ENCODE results near the gene JAM3. TPM values are rescaled to one million over a fixed set of nuclear protein-coding genes. Genes with fewer than 3 reads are reported as not detected.

The JAM3 gene
- total RNA-seq, 4 donors from 2014 or later: 84.2 to 122 (median 96.5) TPM

- Histone ChIP-seq H3K27ac (replicated peaks in 1 of 4) (no peak overlapping the region), H3K4me3 (no peak overlapping the region), H3K27me3 (no peaks in the 10 kb centered on the region), H3K36me3 (no peaks in the 10 kb centered on the region), H3K4me1 (peaks cover 8 to 11% (median 10%) of the 10 kb centered on the region in 4 donors), H3K9me3 (no peaks in the 10 kb centered on the region)
- TF ChIP-seq, protein P1, sequence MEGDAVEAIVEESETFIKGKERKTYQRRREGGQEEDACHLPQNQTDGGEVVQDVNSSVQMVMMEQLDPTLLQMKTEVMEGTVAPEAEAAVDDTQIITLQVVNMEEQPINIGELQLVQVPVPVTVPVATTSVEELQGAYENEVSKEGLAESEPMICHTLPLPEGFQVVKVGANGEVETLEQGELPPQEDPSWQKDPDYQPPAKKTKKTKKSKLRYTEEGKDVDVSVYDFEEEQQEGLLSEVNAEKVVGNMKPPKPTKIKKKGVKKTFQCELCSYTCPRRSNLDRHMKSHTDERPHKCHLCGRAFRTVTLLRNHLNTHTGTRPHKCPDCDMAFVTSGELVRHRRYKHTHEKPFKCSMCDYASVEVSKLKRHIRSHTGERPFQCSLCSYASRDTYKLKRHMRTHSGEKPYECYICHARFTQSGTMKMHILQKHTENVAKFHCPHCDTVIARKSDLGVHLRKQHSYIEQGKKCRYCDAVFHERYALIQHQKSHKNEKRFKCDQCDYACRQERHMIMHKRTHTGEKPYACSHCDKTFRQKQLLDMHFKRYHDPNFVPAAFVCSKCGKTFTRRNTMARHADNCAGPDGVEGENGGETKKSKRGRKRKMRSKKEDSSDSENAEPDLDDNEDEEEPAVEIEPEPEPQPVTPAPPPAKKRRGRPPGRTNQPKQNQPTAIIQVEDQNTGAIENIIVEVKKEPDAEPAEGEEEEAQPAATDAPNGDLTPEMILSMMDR (IDR thresholded peaks at IDR 0.05): no peak
- TF ChIP-seq POLR2AphosphoS5 (IDR thresholded peaks at IDR 0.05) (no peak), EP300 (IDR thresholded peaks at IDR 0.05) (no peak), POLR2A (IDR thresholded peaks at IDR 0.05; ENCODE audit: low read depth) (no peak)
- intact Hi-C loops (cut with DNase I): no loop called here
- WGBS: 83% methylated on average over 8 of the region's 9 CpGs
- DNase-seq (ENCODE audit: extremely low spot score): no peak
These were observed 13.8 kb upstream of the JAM3 start for GRCh38 chr11:134055029-134055428.

- 65% methylated on average over 3 of the region's 3 CpGs for WGBS
- TF ChIP-seq POLR2A (IDR thresholded peaks at IDR 0.05; ENCODE audit: low read depth): no peak
- no peak for TF ChIP-seq EP300 (IDR thresholded peaks at IDR 0.05)
- TF ChIP-seq, protein P1 (IDR thresholded peaks at IDR 0.05): no peak
- TF ChIP-seq POLR2AphosphoS5 (IDR thresholded peaks at IDR 0.05): no peak
- intact Hi-C loops (cut with DNase I): no loop called here
- no peak overlapping the region for H3K4me3 ChIP-seq
- no peaks in the 10 kb centered on the region for H3K36me3 ChIP-seq
- H3K4me1 ChIP-seq: no peaks in the 10 kb centered on the region
- no peaks in the 10 kb centered on the region for H3K27me3 ChIP-seq
- no peak overlapping the region for H3K27ac ChIP-seq (replicated peaks in 1 of 4)
- no peak for DNase-seq (ENCODE audit: extremely low spot score)
- H3K9me3 ChIP-seq: no peaks in the 10 kb centered on the region
These were observed 8.6 kb upstream of the JAM3 start for GRCh38 chr11:134060316-134060715.

DNA sequence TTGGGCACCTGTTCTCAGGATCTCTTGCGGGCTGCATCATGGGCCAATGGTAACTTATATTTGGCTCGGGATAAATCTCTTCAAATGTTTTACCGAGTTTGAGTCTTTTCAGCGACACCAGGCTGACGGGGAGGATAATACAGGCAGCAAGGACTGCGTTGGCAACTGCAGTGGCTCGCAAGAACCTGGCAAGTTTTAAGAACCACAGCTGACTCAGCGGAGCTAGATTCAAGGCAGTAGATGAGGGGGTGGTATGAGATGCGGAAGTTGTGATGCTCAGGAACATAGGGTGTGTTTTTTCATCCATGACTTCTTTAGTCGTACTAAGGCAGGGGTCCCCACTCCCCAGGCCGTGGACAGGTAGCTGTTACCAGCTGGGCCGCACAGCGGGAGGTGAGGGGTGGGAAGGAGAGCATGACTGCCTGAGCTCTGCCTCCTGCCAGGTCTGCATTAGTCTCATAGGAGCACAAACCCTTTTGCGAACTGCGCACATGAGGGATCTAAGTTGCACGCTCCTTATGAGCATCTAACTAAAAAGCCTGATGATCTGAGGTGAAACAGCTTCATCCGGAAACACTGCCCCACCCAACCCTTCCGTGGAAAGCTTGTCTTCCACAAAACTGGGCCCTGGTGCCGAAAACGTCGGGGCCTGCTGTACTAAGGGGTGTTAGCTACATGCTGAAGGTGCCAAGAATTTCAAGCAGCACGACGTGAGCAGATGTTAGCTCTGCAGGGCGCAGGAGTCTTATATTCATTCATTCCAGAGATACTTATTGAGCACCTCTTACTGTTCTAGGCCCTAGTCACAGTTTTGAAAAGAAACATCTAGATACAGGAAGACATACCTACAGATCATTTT is 6.4 kb upstream of the JAM3 start:
- Histone ChIP-seq H3K4me1 (no peaks in the 10 kb centered on the region), H3K27me3 (no peaks in the 10 kb centered on the region), H3K36me3 (no peaks in the 10 kb centered on the region), H3K27ac (replicated peaks in 1 of 4) (no peak overlapping the region), H3K4me3 (no peak overlapping the region), H3K9me3 (no peaks in the 10 kb centered on the region)
- peak; percentile 80 for DNase-seq (ENCODE audit: extremely low spot score)
- intact Hi-C loops (cut with DNase I): no loop called here
- TF ChIP-seq POLR2AphosphoS5 (IDR thresholded peaks at IDR 0.05) (no peak), POLR2A (IDR thresholded peaks at IDR 0.05; ENCODE audit: low read depth) (no peak)
- TF ChIP-seq, protein P1 (IDR thresholded peaks at IDR 0.05): no peak
- WGBS: 90% methylated on average over 24 of the region's 24 CpGs

- intact Hi-C loops (cut with DNase I): no loop called here
- TF ChIP-seq, protein P1 (IDR thresholded peaks at IDR 0.05): no peak
- TF ChIP-seq POLR2AphosphoS5 (IDR thresholded peaks at IDR 0.05) (no peak), POLR2A (IDR thresholded peaks at IDR 0.05; ENCODE audit: low read depth) (no peak), EP300 (IDR thresholded peaks at IDR 0.05) (no peak)
- Histone ChIP-seq H3K27ac (replicated peaks in 1 of 4) (no peak overlapping the region), H3K4me3 (no peak overlapping the region), H3K36me3 (no peaks in the 10 kb centered on the region), H3K9me3 (no peaks in the 10 kb centered on the region), H3K27me3 (no peaks in the 10 kb centered on the region), H3K4me1 (no peaks in the 10 kb centered on the region)
- WGBS: 88% methylated on average over 2 of the region's 2 CpGs
- DNase-seq (ENCODE audit: extremely low spot score): peak; percentile 77
These were observed 5.8 kb upstream of the JAM3 start for GRCh38 chr11:134063124-134063495.

Data from esophagus muscularis mucosa (tissue), 4 donors.